HCT116 (cell line): Measurements from ENCODE around the gene SKAP1. TPM values are rescaled to one million over a fixed set of nuclear protein-coding genes. Genes with fewer than 3 reads are reported as not detected.

ENCODE experiments used
- ATAC-seq: fragments of 200-7000 bp; cut with Tn5 transposase; 2 replicates; pipeline ENCODE4 v1.9.1; 2020; ENCODE audit warnings: mild to moderate bottlenecking, moderate library complexity
- BruUV-seq: library from RNA; stranded (reverse); fragments of 400-500 nt; replicated peaks from 2 replicates; lab custom pipeline; 2021; lab: Mats Ljungman, UMichigan
- CTCF ChIA-PET: fragments of 300-600 bp; sonication (Branson Sonifier 250); formaldehyde crosslinking; loops from one replicate; lab custom pipeline; 2021; ENCODE audit warnings: antibody characterized with exemption; lab: Charles Lee
- POLR2A ChIA-PET: fragments of 300-600, 350-600 bp; sonication (Branson Sonifier 250); formaldehyde crosslinking; loops from one replicate; lab custom pipeline; 2021; ENCODE audit warnings: antibody characterized with exemption; lab: Charles Lee
- RAD21 ChIA-PET, 2 experiments: fragments of 300-600 bp; sonication (Branson Sonifier 250); formaldehyde crosslinking; loops; one replicate each; lab custom pipeline; 2023; ENCODE audit warnings: low total read pairs in 2 of 2; ENCODE audit not compliant: uncharacterized antibody in 2 of 2, unreplicated experiment in 2 of 2, low non-redundant PET in 1 of 2; lab: Charles Lee
- DNase-seq: peaks from one replicate; pipeline ENCODE4 v3.0.0-alpha.2; 2010; ENCODE audit warnings: low read depth, low spot score
- H2AFZ ChIP-seq: fragments of 200-600 bp; shearing (Covaris generic), sonication (generic); 2 replicates; pipeline ENCODE4 v1.6.1; 2017; ENCODE audit warnings: low read depth, mixed run types, mixed read lengths, antibody characterized with exemption, low read length; ENCODE audit not compliant: poor library complexity, severe bottlenecking
- H3K27ac ChIP-seq: 2 replicates; pipeline ENCODE4 v1.5.1; 2012; ENCODE audit warnings: low read depth, low read length
- H3K27me3 ChIP-seq: fragments of 200-600 bp; sonication (generic); 2 replicates; pipeline ENCODE4 v1.6.1; 2016; ENCODE audit warnings: mixed run types, low read length, mixed read lengths; ENCODE audit not compliant: insufficient read depth
- H3K36me3 ChIP-seq, 2 experiments: fragments of 200-500 bp in 1 of 2; fragments of 200-600 bp in 1 of 2; sonication (Bioruptor generic) in 1 of 2; sonication (generic) in 1 of 2; 2 replicates each; pipeline versions ENCODE4 v1.5.1 to v1.6.1; 2014 to 2016; ENCODE audit warnings: low read length in 2 of 2, inconsistent platforms in 1 of 2, mixed read lengths in 1 of 2, mixed run types in 1 of 2; ENCODE audit not compliant: insufficient read depth in 2 of 2, control insufficient read depth in 1 of 2
- H3K4me1 ChIP-seq, 2 experiments: fragments of 200-600 bp in 1 of 2; sonication (generic) in 1 of 2; 2 replicates each; pipeline versions ENCODE4 v1.5.1 to v1.6.1; 2012 to 2017; ENCODE audit warnings: low read length in 2 of 2, inconsistent platforms in 1 of 2, mild to moderate bottlenecking in 1 of 2, mixed read lengths in 1 of 2, mixed run types in 1 of 2, moderate library complexity in 1 of 2; ENCODE audit not compliant: insufficient read depth in 2 of 2, control insufficient read depth in 1 of 2
- H3K4me2 ChIP-seq: fragments of 200-600 bp; sonication (generic); 2 replicates; pipeline ENCODE4 v1.6.1; 2017; ENCODE audit warnings: mixed run types, low read length, mixed read lengths
- H3K4me3 ChIP-seq, 2 experiments: fragments of 200-600 bp in 1 of 2; sonication (generic) in 1 of 2; replicated peaks in 1 of 2; 2 replicates each; pipeline ENCODE4 v1.5.1; 2011 to 2016; ENCODE audit warnings: low read length in 2 of 2, control low read depth in 1 of 2, low read depth in 1 of 2, mild to moderate bottlenecking in 1 of 2, mixed read lengths in 1 of 2, mixed run types in 1 of 2
- H3K79me2 ChIP-seq: fragments of 200-600 bp; sonication (generic); 2 replicates; pipeline ENCODE4 v1.6.1; 2017; ENCODE audit warnings: mild to moderate bottlenecking, mixed run types, low read length, moderate library complexity, mixed read lengths; ENCODE audit not compliant: insufficient read depth
- H3K9ac ChIP-seq: fragments of 200-600 bp; sonication (generic); 2 replicates; pipeline ENCODE4 v1.6.1; 2016; ENCODE audit warnings: low read length, mixed read lengths
- H3K9me2 ChIP-seq: fragments of 200-600 bp; sonication (generic), shearing (Covaris generic); 2 replicates; pipeline ENCODE4 v1.6.1; 2017; ENCODE audit warnings: mixed run types, mild to moderate bottlenecking, moderate library complexity; ENCODE audit not compliant: insufficient read depth
- H3K9me3 ChIP-seq, 2 experiments: fragments of 200-500 bp in 1 of 2; fragments of 200-600 bp in 1 of 2; sonication (Bioruptor generic) in 1 of 2; sonication (generic) in 1 of 2; 2 replicates each; pipeline ENCODE4 v1.6.1; 2014 to 2017; ENCODE audit warnings: low read length in 2 of 2, mixed read lengths in 2 of 2, inconsistent platforms in 1 of 2, low read depth in 1 of 2, mild to moderate bottlenecking in 1 of 2, mixed run types in 1 of 2, moderate library complexity in 1 of 2; ENCODE audit not compliant: control insufficient read depth in 1 of 2, insufficient read depth in 1 of 2
- H4K20me1 ChIP-seq: fragments of 200-600 bp; sonication (generic), shearing (Covaris generic); 2 replicates; pipeline ENCODE4 v1.6.1; 2017; ENCODE audit warnings: mixed run types, mild to moderate bottlenecking, moderate library complexity; ENCODE audit not compliant: insufficient read depth
- CBX3 ChIP-seq: IDR thresholded peaks from 2 replicates; pipeline ENCODE4 v1.6.1; 2012; ENCODE audit warnings: low read depth
- CEBPB ChIP-seq: IDR thresholded peaks from 2 replicates; pipeline ENCODE4 v1.6.1; 2012; ENCODE audit warnings: low read depth
- EGR1 ChIP-seq: IDR thresholded peaks from 2 replicates; pipeline ENCODE4 v1.6.1; 2012; ENCODE audit warnings: low read depth
- EZH2 ChIP-seq: fragments of 200-600 bp; sonication (generic); IDR thresholded peaks from 2 replicates; pipeline ENCODE4 v1.6.1; 2017; ENCODE audit warnings: antibody characterized with exemption, mixed run types
- EZH2phosphoT487 ChIP-seq: fragments of 200-600 bp; IDR thresholded peaks from 2 replicates; pipeline ENCODE4 v1.6.1; 2018; ENCODE audit warnings: antibody characterized with exemption, borderline replicate concordance
- JUND ChIP-seq: IDR thresholded peaks from 2 replicates; pipeline ENCODE4 v1.6.1; 2012
- POLR2A ChIP-seq: IDR thresholded peaks from 2 replicates; pipeline ENCODE4 v1.7.0; 2011; ENCODE audit warnings: borderline replicate concordance; ENCODE audit not compliant: insufficient read depth, insufficient read length; ENCODE audit errors: extremely low read depth
- POLR2AphosphoS5 ChIP-seq: IDR thresholded peaks from 2 replicates; pipeline ENCODE4 v1.6.1; 2011; ENCODE audit warnings: mild to moderate bottlenecking, low read depth, low read length, moderate library complexity
- RAD21 ChIP-seq: IDR thresholded peaks from 2 replicates; pipeline ENCODE4 v1.6.1; 2012; ENCODE audit warnings: low read depth, mild to moderate bottlenecking
- SIN3A ChIP-seq: IDR thresholded peaks from 2 replicates; pipeline ENCODE4 v1.6.1; 2012; ENCODE audit warnings: low read depth
- SP1 ChIP-seq: IDR thresholded peaks from 2 replicates; pipeline ENCODE4 v1.6.1; 2012; ENCODE audit warnings: low read depth
- SRF ChIP-seq: IDR thresholded peaks from 2 replicates; pipeline ENCODE4 v1.6.1; 2012; ENCODE audit warnings: low read depth
- TCF7L2 ChIP-seq: IDR thresholded peaks from 2 replicates; pipeline ENCODE4 v1.7.0; 2011; ENCODE audit warnings: borderline replicate concordance, inconsistent platforms; ENCODE audit not compliant: insufficient read depth, insufficient read length; ENCODE audit errors: extremely low read depth
- YY1 ChIP-seq: IDR thresholded peaks from 2 replicates; pipeline ENCODE4 v1.6.1; 2011; ENCODE audit warnings: low read length, low read depth, moderate library complexity, mild to moderate bottlenecking; ENCODE audit not compliant: insufficient replicate concordance; ENCODE audit errors: extremely low read depth
- intact Hi-C: fragments of 100-400 bp; cut with micrococcal nuclease; formaldehyde crosslinking; loops from 2 replicates; pipeline ENCODE4 v1.10.0; 2022
- total RNA-seq: library from RNA; stranded (reverse); gene quantifications from one replicate; pipeline ENCODE4 v1.2.1, GENCODE V29; 2021; ENCODE audit not compliant: unreplicated experiment
- TF ChIP-seq, protein P1 (sequence below): IDR thresholded peaks from 2 replicates; pipeline ENCODE4 v1.6.1; 2012; ENCODE audit warnings: low read depth
- TF ChIP-seq, protein P2 (sequence below): IDR thresholded peaks from 2 replicates; pipeline ENCODE4 v1.6.1; 2012
- TF ChIP-seq, protein P3 (sequence below), 3 experiments: fragments of 200-600 bp in 1 of 3; sonication (generic) in 1 of 3; IDR thresholded peaks in 2 of 3; conservative IDR thresholded peaks in 1 of 3; 2 replicates each; pipeline ENCODE4 v1.5.1; 2012 to 2017; ENCODE audit warnings: low read depth in 2 of 3, low read length in 2 of 3, antibody characterized with exemption in 1 of 3, borderline replicate concordance in 1 of 3, control low read depth in 1 of 3, mild to moderate bottlenecking in 1 of 3, mixed read lengths in 1 of 3, mixed run types in 1 of 3, moderate library complexity in 1 of 3; ENCODE audit not compliant: insufficient read depth in 1 of 3
- TF ChIP-seq, protein P4 (sequence below): IDR thresholded peaks from 2 replicates; pipeline ENCODE4 v1.6.1; 2011; ENCODE audit warnings: mild to moderate bottlenecking, low read length, moderate library complexity; ENCODE audit not compliant: insufficient replicate concordance; ENCODE audit errors: extremely low read depth

The SKAP1 gene
- total RNA-seq, 1 experiment from 2014 or later = 12.4 TPM

DNA sequence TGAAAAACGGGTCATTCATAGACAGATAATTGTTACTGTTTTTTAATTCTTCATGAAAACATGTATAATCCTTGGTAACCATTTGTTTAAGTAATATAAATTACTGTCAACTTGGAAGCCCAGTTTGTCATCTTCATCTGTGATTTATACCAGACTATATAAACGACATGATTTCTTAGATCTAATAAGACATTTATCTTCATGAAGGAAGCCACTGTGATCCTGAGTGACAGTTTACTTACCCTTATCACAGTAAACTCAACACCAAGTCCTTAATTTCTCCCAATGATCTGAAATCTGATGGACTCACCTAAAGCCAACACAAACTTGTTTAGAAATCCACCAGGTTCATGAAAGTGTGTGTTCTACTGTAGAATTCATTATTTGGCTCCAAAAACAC lies 91.3 kb downstream of the SKAP1 start:
- H3K27me3 ChIP-seq = no peaks in the 10 kb centered on the region
- no peak overlapping the region for H3K27ac ChIP-seq
- CTCF ChIA-PET = interaction anchor here (1.2 kb wide), 1 partner anchor 280 kb away, joined by 3 read pairs; no protein-coding TSS in a partner anchor

More for the DNA sequence above, 91.3 kb downstream of the SKAP1 start:
- Histone ChIP-seq H3K36me3 (no peaks in the 10 kb centered on the region), H3K9ac (no peak overlapping the region), H3K4me2 (no peak overlapping the region), H3K9me3 (no peaks in the 10 kb centered on the region), H3K9me2 (no peaks in the 10 kb centered on the region), H2AFZ (no peak overlapping the region), H3K4me3 (no peak overlapping the region), H3K79me2 (no peaks in the 10 kb centered on the region), H4K20me1 (no peaks in the 10 kb centered on the region), H3K4me1 (peaks cover 0 to 4% of the 10 kb centered on the region in 2 experiments; a peak in 1 of 4 replicates)
- no TSS peak for BruUV-seq
- POLR2A ChIA-PET = no interaction called here
- TF ChIP-seq, protein P1, sequence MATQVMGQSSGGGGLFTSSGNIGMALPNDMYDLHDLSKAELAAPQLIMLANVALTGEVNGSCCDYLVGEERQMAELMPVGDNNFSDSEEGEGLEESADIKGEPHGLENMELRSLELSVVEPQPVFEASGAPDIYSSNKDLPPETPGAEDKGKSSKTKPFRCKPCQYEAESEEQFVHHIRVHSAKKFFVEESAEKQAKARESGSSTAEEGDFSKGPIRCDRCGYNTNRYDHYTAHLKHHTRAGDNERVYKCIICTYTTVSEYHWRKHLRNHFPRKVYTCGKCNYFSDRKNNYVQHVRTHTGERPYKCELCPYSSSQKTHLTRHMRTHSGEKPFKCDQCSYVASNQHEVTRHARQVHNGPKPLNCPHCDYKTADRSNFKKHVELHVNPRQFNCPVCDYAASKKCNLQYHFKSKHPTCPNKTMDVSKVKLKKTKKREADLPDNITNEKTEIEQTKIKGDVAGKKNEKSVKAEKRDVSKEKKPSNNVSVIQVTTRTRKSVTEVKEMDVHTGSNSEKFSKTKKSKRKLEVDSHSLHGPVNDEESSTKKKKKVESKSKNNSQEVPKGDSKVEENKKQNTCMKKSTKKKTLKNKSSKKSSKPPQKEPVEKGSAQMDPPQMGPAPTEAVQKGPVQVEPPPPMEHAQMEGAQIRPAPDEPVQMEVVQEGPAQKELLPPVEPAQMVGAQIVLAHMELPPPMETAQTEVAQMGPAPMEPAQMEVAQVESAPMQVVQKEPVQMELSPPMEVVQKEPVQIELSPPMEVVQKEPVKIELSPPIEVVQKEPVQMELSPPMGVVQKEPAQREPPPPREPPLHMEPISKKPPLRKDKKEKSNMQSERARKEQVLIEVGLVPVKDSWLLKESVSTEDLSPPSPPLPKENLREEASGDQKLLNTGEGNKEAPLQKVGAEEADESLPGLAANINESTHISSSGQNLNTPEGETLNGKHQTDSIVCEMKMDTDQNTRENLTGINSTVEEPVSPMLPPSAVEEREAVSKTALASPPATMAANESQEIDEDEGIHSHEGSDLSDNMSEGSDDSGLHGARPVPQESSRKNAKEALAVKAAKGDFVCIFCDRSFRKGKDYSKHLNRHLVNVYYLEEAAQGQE = no peak
- TF ChIP-seq TCF7L2 = no peak
- TF ChIP-seq, protein P2, sequence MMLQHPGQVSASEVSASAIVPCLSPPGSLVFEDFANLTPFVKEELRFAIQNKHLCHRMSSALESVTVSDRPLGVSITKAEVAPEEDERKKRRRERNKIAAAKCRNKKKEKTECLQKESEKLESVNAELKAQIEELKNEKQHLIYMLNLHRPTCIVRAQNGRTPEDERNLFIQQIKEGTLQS = no peak
- no peak for TF ChIP-seq YY1
- TF ChIP-seq POLR2A = no peak
- no peak for TF ChIP-seq RAD21
- no peak for TF ChIP-seq EGR1
- TF ChIP-seq CEBPB = no peak
- no peak for TF ChIP-seq EZH2
- TF ChIP-seq, protein P3, sequence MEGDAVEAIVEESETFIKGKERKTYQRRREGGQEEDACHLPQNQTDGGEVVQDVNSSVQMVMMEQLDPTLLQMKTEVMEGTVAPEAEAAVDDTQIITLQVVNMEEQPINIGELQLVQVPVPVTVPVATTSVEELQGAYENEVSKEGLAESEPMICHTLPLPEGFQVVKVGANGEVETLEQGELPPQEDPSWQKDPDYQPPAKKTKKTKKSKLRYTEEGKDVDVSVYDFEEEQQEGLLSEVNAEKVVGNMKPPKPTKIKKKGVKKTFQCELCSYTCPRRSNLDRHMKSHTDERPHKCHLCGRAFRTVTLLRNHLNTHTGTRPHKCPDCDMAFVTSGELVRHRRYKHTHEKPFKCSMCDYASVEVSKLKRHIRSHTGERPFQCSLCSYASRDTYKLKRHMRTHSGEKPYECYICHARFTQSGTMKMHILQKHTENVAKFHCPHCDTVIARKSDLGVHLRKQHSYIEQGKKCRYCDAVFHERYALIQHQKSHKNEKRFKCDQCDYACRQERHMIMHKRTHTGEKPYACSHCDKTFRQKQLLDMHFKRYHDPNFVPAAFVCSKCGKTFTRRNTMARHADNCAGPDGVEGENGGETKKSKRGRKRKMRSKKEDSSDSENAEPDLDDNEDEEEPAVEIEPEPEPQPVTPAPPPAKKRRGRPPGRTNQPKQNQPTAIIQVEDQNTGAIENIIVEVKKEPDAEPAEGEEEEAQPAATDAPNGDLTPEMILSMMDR (IDR thresholded peaks at IDR 0.05 in 2 of 3, conservative IDR thresholded peaks at IDR 0.05 in 1 of 3; ENCODE audit: borderline replicate concordance in 1 of 3, insufficient read depth in 1 of 3, low read depth in 2 of 3, low read length in 2 of 3) = no peak
- no peak for TF ChIP-seq POLR2AphosphoS5
- TF ChIP-seq, protein P4, sequence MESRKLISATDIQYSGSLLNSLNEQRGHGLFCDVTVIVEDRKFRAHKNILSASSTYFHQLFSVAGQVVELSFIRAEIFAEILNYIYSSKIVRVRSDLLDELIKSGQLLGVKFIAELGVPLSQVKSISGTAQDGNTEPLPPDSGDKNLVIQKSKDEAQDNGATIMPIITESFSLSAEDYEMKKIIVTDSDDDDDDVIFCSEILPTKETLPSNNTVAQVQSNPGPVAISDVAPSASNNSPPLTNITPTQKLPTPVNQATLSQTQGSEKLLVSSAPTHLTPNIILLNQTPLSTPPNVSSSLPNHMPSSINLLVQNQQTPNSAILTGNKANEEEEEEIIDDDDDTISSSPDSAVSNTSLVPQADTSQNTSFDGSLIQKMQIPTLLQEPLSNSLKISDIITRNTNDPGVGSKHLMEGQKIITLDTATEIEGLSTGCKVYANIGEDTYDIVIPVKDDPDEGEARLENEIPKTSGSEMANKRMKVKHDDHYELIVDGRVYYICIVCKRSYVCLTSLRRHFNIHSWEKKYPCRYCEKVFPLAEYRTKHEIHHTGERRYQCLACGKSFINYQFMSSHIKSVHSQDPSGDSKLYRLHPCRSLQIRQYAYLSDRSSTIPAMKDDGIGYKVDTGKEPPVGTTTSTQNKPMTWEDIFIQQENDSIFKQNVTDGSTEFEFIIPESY = no peak
- no peak for TF ChIP-seq SIN3A
- TF ChIP-seq JUND = no peak
- no peak for TF ChIP-seq CBX3
- no peak for TF ChIP-seq SP1
- no peak for TF ChIP-seq EZH2phosphoT487
- TF ChIP-seq SRF = no peak
- intact Hi-C loops = loop anchor here (10.0 kb wide), 1 partner anchor 314 kb away; no protein-coding TSS in a partner anchor
- ATAC-seq (no peak), DNase-seq (no peak)
- RAD21 ChIA-PET = no interaction called here
